ENCODE results near the gene RTL10.

RTL10 gene

GRCh38 chr22:19807914-19808872 is 46.5 kb downstream of the RTL10 start:
- DNase-seq (ENCODE audit: low read depth): no peak

- DNase-seq (ENCODE audit: low read depth): no peak
Measured at GRCh38 chr22:19807161-19807913, 47.3 kb downstream of the RTL10 start.

- no peak for DNase-seq (ENCODE audit: low read depth)
Measured at GRCh38 chr22:19806213-19807160, 48.2 kb downstream of the RTL10 start.

- no peak for DNase-seq (ENCODE audit: low read depth)
Measured at GRCh38 chr22:19805821-19806212, 48.9 kb downstream of the RTL10 start.

Data from activated T-cell treated with anti-CD3 and anti-CD28 coated beads for 48 hours (primary cell).